BLaER1 (cell line): Measurements from ENCODE around the gene RIN2.
"Not testable (repeated sequence)": the region's sequence is repeated elsewhere in the genome, so short reads cannot be mapped to it uniquely, and the experiment has no call there.

ENCODE experiments used
- H3K27ac ChIP-seq: shearing (Covaris generic); formaldehyde crosslinking; 2 replicates; pipeline ENCODE4 v1.8.1; 2022
- H3K27me3 ChIP-seq: shearing (Covaris generic); formaldehyde crosslinking; 2 replicates; pipeline ENCODE4 v1.8.1; 2022
- H3K36me3 ChIP-seq: shearing (Covaris generic); formaldehyde crosslinking; 2 replicates; pipeline ENCODE4 v1.8.1; 2022
- H3K4me1 ChIP-seq: shearing (Covaris generic); formaldehyde crosslinking; 2 replicates; pipeline ENCODE4 v1.8.1; 2022
- H3K4me2 ChIP-seq: shearing (Covaris generic); formaldehyde crosslinking; 2 replicates; pipeline ENCODE4 v1.8.1; 2022
- H3K4me3 ChIP-seq: shearing (Covaris generic); formaldehyde crosslinking; 2 replicates; pipeline ENCODE4 v1.8.1; 2022
- H3K9ac ChIP-seq: shearing (Covaris generic); formaldehyde crosslinking; 2 replicates; pipeline ENCODE4 v1.8.1; 2022
- H3K9me3 ChIP-seq: shearing (Covaris generic); formaldehyde crosslinking; 2 replicates; pipeline ENCODE4 v1.8.1; 2022
- H4K20me1 ChIP-seq: shearing (Covaris generic); formaldehyde crosslinking; 2 replicates; pipeline ENCODE4 v1.8.1; 2022
- Cebpa-rat ChIP-seq: shearing (Covaris generic); IDR thresholded peaks from 2 replicates; pipeline ENCODE4 v1.8.1; 2022

Gene RIN2

GRCh38 chr20:19746396-19746795 is 11.7 kb upstream of the RIN2 start:
- Histone ChIP-seq H3K9me3 (peaks cover 14% of the 10 kb centered on the region; the same call in 1 of the 2 replicates), H3K27me3 (no peaks in the 10 kb centered on the region), H3K4me3 (no peak overlapping the region), H3K9ac (no peak overlapping the region), H3K36me3 (no peaks in the 10 kb centered on the region), H3K27ac (no peak overlapping the region), H4K20me1 (no peaks in the 10 kb centered on the region), H3K4me1 (peaks cover 24% of the 10 kb centered on the region), H3K4me2 (no peak overlapping the region)
- no peak for TF ChIP-seq Cebpa-rat

GRCh38 chr20:19747903-19748302 is 10.2 kb upstream of the RIN2 start:
- peaks cover 27% of the 10 kb centered on the region for H3K4me1 ChIP-seq
- no peak for TF ChIP-seq Cebpa-rat
- H3K27me3 ChIP-seq, result no peaks in the 10 kb centered on the region
- H3K36me3 ChIP-seq, result no peaks in the 10 kb centered on the region
- no peak overlapping the region for H3K9ac ChIP-seq
- H3K9me3 ChIP-seq, result peaks cover 14% of the 10 kb centered on the region; the same call in 1 of the 2 replicates
- H3K4me2 ChIP-seq, result no peak overlapping the region
- H3K4me3 ChIP-seq, result no peak overlapping the region
- no peaks in the 10 kb centered on the region for H4K20me1 ChIP-seq
- H3K27ac ChIP-seq, result no peak overlapping the region

GRCh38 chr20:19748681-19749080 is 9.4 kb upstream of the RIN2 start:
- Histone ChIP-seq H3K36me3 (no peaks in the 10 kb centered on the region), H4K20me1 (no peaks in the 10 kb centered on the region), H3K9me3 (peaks cover 14% of the 10 kb centered on the region; the same call in 1 of the 2 replicates), H3K4me2 (no peak overlapping the region), H3K9ac (no peak overlapping the region), H3K4me3 (no peak overlapping the region), H3K4me1 (peaks cover 19% of the 10 kb centered on the region), H3K27me3 (no peaks in the 10 kb centered on the region), H3K27ac (no peak overlapping the region)
- TF ChIP-seq Cebpa-rat, result no peak

- Histone ChIP-seq H3K4me3 (no peak overlapping the region), H3K9me3 (peaks cover 14% of the 10 kb centered on the region; the same call in 1 of the 2 replicates), H3K4me1 (peaks cover 16% of the 10 kb centered on the region), H3K4me2 (no peak overlapping the region), H3K27ac (no peak overlapping the region), H4K20me1 (no peaks in the 10 kb centered on the region), H3K27me3 (no peaks in the 10 kb centered on the region), H3K36me3 (no peaks in the 10 kb centered on the region), H3K9ac (no peak overlapping the region)
- no peak for TF ChIP-seq Cebpa-rat
These were observed 8.4 kb upstream of the RIN2 start for GRCh38 chr20:19749618-19750071.

- Histone ChIP-seq H3K4me2 (no peak overlapping the region), H4K20me1 (no peaks in the 10 kb centered on the region), H3K4me1 (peaks cover 16% of the 10 kb centered on the region), H3K36me3 (no peaks in the 10 kb centered on the region), H3K9me3 (peaks cover 8% of the 10 kb centered on the region; the same call in 1 of the 2 replicates), H3K4me3 (no peak overlapping the region), H3K27ac (no peak overlapping the region), H3K27me3 (no peaks in the 10 kb centered on the region), H3K9ac (no peak overlapping the region)
- no peak for TF ChIP-seq Cebpa-rat
These were observed 7.9 kb upstream of the RIN2 start for GRCh38 chr20:19750101-19750606.

GRCh38 chr20:19750907-19751636 is 7.0 kb upstream of the RIN2 start:
- Histone ChIP-seq H3K4me3 (no peak overlapping the region), H3K27me3 (no peaks in the 10 kb centered on the region), H3K36me3 (no peaks in the 10 kb centered on the region), H3K9ac (peak overlapping the region; percentile 39; the same call in 1 of the 2 replicates), H4K20me1 (no peaks in the 10 kb centered on the region), H3K4me1 (peaks cover 16% of the 10 kb centered on the region), H3K4me2 (peak overlapping the region; percentile 59), H3K27ac (peak overlapping the region; percentile 57), H3K9me3 (no peaks in the 10 kb centered on the region; the same call in 1 of the 2 replicates)
- TF ChIP-seq Cebpa-rat, result no peak

- H3K27ac ChIP-seq, result not testable (repeated sequence)
These were observed 3.9 kb upstream of the RIN2 start for GRCh38 chr20:19754201-19754600.

GRCh38 chr20:19756761-19757486 is 1.1 kb upstream of the RIN2 start:
- peak overlapping the region; percentile 83 for H3K27ac ChIP-seq
- H3K9me3 ChIP-seq, result no peaks in the 10 kb centered on the region
- peak overlapping the region; percentile 81 for H3K9ac ChIP-seq
- H3K4me3 ChIP-seq, result peak overlapping the region; percentile 78
- peaks cover 38% of the 10 kb centered on the region for H3K4me1 ChIP-seq
- no peaks in the 10 kb centered on the region for H3K27me3 ChIP-seq
- H3K36me3 ChIP-seq, result no peaks in the 10 kb centered on the region
- H3K4me2 ChIP-seq, result peak overlapping the region; percentile 100
- H4K20me1 ChIP-seq, result peaks cover 31% of the 10 kb centered on the region
- no peak for TF ChIP-seq Cebpa-rat

More at GRCh38 chr20:19754201-19754600, 3.9 kb upstream of the RIN2 start:
- H3K9me3 ChIP-seq, H3K4me2 ChIP-seq, H3K4me3 ChIP-seq, H4K20me1 ChIP-seq, H3K27me3 ChIP-seq, H3K36me3 ChIP-seq, H3K9ac ChIP-seq: not testable (repeated sequence)
- H3K4me1 ChIP-seq, result peaks cover 37% of the 10 kb centered on the region

GRCh38 chr20:19757487-19758132 is 448 bp upstream of the RIN2 start:
- H3K27ac ChIP-seq, result peak overlapping the region; percentile 83
- H3K27me3 ChIP-seq, result no peaks in the 10 kb centered on the region
- H3K4me3 ChIP-seq, result peak overlapping the region; percentile 78
- H3K9ac ChIP-seq, result peak overlapping the region; percentile 81
- H4K20me1 ChIP-seq, result peaks cover 36% of the 10 kb centered on the region
- no peak for TF ChIP-seq Cebpa-rat
- no peaks in the 10 kb centered on the region for H3K9me3 ChIP-seq
- H3K36me3 ChIP-seq, result no peaks in the 10 kb centered on the region
- peaks cover 44% of the 10 kb centered on the region for H3K4me1 ChIP-seq
- peak overlapping the region; percentile 100 for H3K4me2 ChIP-seq
